ENCODE results near the gene ZNF618.
A peak's percentile ranks its signal among the peaks of the same experiment; 100 is the strongest.

The ZNF618 gene

DNA sequence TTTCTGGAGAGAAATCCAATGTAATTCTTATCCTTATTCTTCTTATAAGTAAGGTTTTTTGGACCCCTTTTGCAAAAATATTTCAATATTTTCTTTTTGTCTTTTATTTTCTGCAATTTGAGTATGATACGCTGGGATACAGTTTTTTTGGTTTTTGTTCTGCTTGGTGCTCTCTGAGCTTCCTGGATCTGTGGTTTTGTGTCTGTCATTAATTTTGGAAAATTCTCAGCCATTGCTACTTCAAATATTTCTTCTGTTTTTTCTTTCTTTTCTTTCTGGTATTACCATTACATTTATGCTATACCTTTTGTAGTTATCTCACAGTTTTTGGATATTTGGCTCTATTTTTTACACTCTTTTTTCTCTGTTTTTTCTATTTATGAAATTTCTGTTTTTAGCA lies 50.1 kb downstream of the ZNF618 start:
- TF ChIP-seq, protein P1, sequence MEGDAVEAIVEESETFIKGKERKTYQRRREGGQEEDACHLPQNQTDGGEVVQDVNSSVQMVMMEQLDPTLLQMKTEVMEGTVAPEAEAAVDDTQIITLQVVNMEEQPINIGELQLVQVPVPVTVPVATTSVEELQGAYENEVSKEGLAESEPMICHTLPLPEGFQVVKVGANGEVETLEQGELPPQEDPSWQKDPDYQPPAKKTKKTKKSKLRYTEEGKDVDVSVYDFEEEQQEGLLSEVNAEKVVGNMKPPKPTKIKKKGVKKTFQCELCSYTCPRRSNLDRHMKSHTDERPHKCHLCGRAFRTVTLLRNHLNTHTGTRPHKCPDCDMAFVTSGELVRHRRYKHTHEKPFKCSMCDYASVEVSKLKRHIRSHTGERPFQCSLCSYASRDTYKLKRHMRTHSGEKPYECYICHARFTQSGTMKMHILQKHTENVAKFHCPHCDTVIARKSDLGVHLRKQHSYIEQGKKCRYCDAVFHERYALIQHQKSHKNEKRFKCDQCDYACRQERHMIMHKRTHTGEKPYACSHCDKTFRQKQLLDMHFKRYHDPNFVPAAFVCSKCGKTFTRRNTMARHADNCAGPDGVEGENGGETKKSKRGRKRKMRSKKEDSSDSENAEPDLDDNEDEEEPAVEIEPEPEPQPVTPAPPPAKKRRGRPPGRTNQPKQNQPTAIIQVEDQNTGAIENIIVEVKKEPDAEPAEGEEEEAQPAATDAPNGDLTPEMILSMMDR (conservative IDR thresholded peaks at IDR 0.05), result no peak
- H3K27ac ChIP-seq, result no peak overlapping the region

DNA sequence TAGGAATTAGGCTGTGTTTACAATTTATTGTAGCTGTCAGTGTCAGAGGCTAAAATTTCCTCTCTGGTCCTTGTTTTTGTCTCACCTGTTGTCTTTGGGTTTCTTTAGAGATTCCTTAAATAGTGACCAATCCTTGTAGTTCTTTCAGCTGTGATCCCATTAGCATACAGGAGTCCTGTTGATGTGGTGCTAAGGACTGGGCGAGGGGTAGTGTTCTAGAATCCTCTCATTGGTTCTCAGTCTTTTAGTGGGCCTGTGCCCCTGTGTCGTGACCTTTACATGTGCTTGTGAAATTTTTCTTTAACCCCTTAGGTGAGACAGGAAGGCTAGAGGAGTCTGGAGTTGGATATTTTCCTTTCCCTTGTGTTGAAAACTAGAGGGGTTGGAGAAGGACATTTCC lies 51.2 kb downstream of the ZNF618 start:
- no peak overlapping the region for H3K27ac ChIP-seq
- TF ChIP-seq, protein P1 (conservative IDR thresholded peaks at IDR 0.05), result no peak

- TF ChIP-seq, protein P1 (conservative IDR thresholded peaks at IDR 0.05), result no peak
- H3K27ac ChIP-seq, result no peak overlapping the region
Measured at GRCh38 chr9:113928269-113928668, 52.2 kb downstream of the ZNF618 start.

- TF ChIP-seq, protein P1 (conservative IDR thresholded peaks at IDR 0.05), result no peak
- peak overlapping the region; percentile 23 for H3K27ac ChIP-seq
Measured at GRCh38 chr9:113929634-113930389, 53.7 kb downstream of the ZNF618 start.

DNA sequence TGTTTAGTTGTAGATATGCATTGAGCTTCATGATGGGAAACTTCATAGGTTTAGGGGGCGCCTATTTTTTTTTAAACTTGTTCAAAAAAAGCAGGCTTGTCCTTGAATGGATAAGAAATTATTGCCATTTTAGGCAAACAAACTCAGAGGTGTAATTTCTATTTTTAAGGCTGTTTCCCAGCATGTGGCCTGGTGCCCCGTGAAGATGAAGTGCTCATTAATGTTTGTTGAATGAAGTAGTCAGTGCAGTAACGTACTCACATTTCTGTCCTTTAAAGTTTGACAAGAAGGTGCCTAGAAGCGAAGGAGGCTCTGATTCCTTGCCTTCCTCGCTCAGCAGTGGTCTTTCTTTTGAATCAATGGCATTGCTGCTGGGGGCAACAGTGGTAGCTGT lies 54.3 kb downstream of the ZNF618 start:
- TF ChIP-seq, protein P1 (conservative IDR thresholded peaks at IDR 0.05), result no peak
- H3K27ac ChIP-seq, result peak overlapping the region; percentile 23

- TF ChIP-seq, protein P1 (conservative IDR thresholded peaks at IDR 0.05), result no peak
- no peak overlapping the region for H3K27ac ChIP-seq
Measured at GRCh38 chr9:113931140-113931539, 55.0 kb downstream of the ZNF618 start.

DNA sequence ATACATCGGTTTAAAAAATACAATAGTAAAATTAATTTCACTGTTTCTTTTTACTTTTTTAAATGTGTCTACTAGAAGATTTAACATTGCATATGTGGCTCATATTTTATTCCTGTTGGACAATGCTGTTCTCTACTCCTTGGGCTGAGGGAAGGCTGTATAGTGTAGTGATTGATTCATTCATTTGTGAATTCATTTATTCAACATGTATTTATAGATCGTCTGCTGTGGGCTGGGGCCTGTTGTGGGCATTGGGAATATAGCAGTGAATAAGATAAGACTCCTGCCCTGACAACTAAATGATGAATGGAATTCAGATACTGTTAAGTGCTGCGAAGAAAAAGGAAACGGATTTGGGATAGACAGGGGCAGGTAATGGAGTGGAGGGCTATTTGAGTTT lies 55.7 kb downstream of the ZNF618 start:
- TF ChIP-seq, protein P1 (conservative IDR thresholded peaks at IDR 0.05), result no peak
- no peak overlapping the region for H3K27ac ChIP-seq
